ENCODE measurements around the gene AKAP7.

Gene AKAP7

GRCh38 chr6:131205481-131206244, 70.4 kb downstream of the AKAP7 start:
- DNase-seq: no peak

DNA sequence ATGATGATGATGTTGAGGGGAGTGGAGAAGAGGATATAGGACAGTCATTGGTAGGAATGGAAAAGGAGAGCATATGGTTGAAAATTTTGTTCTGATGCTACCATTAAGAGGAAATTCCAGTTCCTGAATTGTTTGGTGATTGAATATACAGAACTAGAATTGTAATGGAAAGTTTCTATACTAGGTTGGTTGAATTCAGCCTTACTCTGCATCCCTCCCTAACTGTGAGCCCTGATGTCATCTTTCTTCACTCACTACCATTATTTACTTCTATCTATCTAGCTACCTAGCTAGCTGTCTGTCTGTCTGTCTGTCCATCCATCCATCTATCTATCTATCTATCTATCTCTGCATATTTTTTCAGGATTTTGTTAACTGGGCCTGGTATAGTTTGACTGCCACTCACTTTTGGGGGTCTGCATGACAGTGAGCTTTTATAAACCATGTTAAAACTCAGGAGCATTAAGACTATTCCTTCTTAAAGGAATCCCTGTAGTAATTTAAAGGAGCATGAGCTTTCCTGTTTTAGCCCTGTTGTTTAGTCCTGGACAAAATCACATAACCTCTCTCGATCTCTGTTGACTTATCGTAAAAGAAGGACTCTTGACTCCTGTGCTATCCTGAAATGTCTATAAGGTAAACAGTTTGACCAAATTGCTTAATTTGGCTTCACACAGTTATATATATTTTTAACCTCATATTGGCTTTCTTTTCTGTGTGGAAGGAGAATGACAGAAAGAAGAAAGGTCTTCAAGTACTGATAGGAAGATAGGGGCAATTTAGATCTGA, 71.4 kb downstream of the AKAP7 start:
- no peak for DNase-seq

GRCh38 chr6:131208787-131209186, 73.5 kb downstream of the AKAP7 start:
- DNase-seq: no peak

- no peak for DNase-seq
These were observed 75.2 kb downstream of the AKAP7 start for GRCh38 chr6:131210469-131210868.

DNA sequence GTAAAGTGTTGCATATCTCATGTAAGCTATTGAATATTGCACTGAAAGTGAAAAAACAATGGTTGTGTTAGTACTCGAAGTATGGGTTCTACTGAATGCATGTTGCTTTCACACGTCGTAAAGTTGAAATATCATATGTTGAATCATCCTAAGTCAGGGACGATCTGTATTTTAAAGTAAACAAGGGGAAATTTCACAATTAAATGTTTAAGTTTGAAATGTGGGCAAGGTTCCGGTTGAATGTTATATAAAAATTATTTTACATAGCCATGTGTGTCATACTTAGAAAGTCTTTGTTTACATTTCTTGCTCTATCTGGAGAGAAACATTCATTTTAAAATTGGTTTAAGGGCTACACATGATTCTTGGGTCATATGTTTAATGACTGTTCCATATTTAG, 76.8 kb downstream of the AKAP7 start:
- DNase-seq: no peak

DNA sequence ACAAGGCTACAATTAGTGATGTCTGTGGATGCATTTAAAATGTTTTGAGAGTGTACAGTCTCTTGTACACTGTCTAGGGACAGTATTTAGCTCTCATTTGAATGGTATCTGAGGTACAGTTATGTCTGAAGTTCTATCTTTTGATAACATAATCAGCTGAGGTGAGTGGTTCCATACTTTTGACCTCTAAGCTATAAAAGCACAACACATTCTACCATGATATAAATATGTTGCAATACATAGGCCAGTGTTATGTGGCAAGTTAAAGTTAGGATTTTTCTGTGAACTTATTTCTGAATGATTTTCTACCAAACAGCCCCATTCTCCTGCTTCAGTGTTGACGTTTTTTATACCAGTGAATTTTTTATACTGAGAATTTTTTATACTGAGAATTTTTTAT, 77.6 kb downstream of the AKAP7 start:
- DNase-seq: no peak

- DNase-seq: peak; percentile 73
These were observed 78.3 kb downstream of the AKAP7 start for GRCh38 chr6:131213501-131213990.

DNA sequence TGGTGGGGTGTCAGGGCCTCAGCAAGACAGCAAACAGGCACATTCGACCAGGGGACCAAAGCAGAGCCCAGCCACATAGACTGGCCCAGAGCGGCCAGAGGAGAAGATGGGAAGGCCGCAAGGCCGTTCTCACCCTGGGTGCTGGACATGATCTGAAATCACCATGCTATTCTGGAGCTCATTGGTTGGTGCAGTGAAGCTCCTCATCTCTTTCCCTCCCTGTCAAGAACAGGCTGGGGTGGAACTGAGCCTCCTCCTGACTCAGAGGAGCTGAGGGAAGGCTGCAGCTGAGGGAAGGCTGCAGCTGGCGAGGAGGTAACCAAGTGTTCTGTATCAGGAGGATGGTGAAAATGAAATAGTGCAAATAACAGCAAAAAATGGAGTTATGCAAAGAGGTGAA, 80.0 kb downstream of the AKAP7 start:
- no peak for DNase-seq

DNA sequence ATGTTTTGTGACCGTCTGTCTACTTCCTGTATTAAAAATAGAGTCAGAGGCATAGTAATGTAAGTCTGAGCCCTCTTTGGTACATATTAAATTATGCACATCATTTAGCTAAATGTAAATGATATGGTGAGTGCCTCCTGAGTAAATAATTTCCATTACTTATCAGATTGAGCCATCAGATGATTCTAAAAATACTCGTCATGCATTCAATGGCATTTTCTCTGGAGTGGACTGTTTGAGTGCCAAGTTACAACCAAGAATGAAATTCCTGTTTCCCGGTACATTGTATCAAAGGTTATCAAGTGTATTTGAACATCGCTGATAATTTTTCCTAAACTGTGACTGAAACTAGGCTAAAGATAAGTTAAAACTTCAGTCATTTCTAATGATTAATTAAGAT, 81.0 kb downstream of the AKAP7 start:
- no peak for DNase-seq

- no peak for DNase-seq
These were observed 87.5 kb downstream of the AKAP7 start for GRCh38 chr6:131222773-131223172.

- no peak for DNase-seq
These were observed 88.1 kb downstream of the AKAP7 start for GRCh38 chr6:131223416-131223815.

GRCh38 chr6:131225127-131225526, 89.9 kb downstream of the AKAP7 start:
- no peak for DNase-seq

GRCh38 chr6:131225959-131226358, 90.7 kb downstream of the AKAP7 start:
- no peak for DNase-seq

DNA sequence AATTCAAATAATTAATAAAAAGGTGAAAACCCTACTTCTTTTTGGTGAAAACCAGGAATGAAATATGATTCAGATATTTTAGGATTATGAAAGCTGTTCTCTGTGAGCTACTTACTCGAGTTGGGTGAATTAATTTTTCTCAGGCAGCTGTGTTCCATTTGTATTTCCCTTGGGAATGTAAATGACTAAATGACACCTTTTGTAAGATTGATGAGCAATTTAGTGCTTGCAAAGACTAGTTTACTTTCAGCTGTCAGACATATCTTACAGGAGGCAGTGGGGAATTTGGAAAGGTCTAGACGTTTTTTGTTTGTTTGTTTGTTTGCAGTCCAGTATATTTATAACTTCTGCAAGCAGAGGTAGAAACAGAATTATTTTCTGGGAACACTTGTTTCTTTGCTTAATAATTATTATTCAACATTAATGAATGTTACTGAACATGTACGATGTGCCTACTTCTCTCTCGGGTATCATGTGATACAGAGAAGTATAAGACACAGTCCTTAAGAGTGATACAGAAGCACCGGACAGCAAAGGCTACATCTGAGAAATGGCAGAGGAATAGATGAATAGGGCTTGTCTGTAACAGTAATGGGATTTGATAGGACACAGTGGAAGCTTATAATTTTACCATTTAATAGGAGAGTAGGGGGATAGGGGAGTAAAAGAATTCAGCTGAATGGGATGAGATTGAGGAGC, 91.3 kb downstream of the AKAP7 start:
- no peak for DNase-seq

DNA sequence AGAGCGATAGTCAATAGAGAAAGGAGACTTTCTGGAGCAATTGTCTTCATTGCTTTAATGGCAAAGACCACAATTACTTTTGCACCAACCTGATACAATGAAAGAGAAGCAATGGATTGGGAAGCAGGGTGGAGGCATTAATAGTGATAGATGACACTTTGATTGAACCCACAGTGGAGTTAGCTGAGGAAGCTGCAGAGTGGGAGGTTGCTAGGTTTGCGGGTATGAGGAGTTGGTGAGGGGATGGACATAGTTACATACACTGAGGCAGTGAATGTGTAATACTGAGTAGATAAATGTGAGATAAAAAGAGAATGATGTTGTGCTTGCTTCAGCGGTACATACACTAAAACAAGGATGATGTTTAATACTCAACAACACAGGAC, 91.9 kb downstream of the AKAP7 start:
- no peak for DNase-seq

- no peak for DNase-seq
These were observed 95.8 kb downstream of the AKAP7 start for GRCh38 chr6:131231103-131231502.

DNA sequence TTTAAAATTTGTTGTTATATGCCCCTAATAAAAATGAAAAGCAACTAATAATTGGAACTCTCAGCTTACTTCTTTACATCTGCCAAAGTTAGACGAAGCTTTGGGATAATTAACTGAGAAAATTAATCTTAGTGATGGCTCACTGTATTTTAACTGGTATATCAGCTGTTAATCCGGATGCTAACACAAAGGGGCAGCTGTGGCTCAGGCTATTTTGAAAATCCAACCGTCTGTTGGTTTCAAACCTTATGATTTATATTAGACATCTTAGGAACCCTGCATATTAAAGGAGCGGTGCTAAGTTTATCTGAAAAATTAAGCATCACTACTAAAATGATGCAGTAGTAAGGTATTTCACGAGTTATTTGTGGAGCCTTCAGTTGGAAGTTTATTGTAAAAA, 96.6 kb downstream of the AKAP7 start:
- DNase-seq: no peak

- DNase-seq: no peak
These were observed 109.7 kb downstream of the AKAP7 start for GRCh38 chr6:131244942-131245341.

- DNase-seq: peak; percentile 82
These were observed 114.9 kb downstream of the AKAP7 start for GRCh38 chr6:131250122-131250521.

DNA sequence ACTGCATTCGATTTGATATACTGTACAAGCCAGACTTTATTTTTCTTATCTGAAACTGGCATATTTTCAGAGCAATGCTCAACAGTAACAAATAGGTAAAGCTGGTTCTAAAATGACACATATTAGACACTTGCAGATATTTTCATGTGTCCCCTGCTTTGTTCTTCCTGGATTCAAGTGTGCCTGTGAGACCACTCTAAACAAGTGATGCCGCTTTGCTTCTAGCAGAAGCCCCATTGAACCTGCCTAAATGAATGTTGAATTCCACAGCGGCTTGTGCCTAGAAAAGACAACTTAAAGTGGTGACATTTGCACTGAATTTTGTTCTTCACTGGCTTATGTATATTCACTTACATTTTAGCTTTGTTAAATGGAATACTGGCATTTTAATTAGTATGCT, 115.7 kb downstream of the AKAP7 start:
- DNase-seq: no peak

- DNase-seq: peak; percentile 20
These were observed 116.4 kb downstream of the AKAP7 start for GRCh38 chr6:131251590-131252199.

DNA sequence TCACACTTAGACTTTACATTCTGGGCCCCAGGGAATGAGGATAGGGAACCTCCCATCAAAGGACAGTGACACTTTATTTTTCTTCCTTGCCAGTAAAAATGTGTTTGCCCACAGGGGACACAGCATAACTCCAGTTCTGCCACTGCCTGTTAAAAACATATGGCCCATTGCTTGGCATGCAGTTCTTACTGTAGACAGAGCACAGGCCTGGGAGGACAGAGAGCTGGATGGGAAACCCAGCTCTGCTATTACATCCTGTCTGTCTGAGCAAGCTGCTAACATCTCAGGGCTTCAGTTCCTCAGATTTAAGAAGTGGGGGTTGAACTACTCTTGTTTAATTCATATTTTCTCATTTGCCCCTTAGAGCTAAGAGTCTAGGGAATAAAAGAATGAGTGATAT, 120.2 kb downstream of the AKAP7 start:
- no peak for DNase-seq

DNA sequence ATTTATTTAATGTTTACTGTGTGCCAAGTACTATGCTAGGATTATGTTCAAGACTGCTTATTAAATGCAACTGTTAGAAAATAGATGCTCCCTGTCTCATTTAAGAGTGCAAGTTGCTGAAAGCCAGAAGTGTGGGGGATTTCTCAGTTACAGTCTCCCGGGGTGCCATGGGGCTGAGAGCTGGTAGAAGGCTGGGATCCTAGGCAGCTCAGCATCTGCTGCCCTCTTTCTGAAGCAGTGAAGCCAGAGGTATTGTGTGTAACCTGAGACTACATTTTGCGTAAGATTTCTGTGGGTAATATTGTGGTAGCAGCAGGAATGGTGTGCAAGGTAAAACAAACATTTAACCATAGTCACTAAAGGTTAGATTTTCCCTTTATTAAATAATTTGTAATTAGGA, 120.6 kb downstream of the AKAP7 start:
- DNase-seq: no peak
